Activated T-helper 1 cell treated with Interleukin-2 at 50 U/mL for 16 hours (primary cell): ENCODE data around the gene ING5.
"Not testable (repeated sequence)": the region's sequence is repeated elsewhere in the genome, so short reads cannot be mapped to it uniquely, and the experiment has no call there.

Source experiments
- DNase-seq: peaks from one replicate; pipeline ENCODE4 v3.0.0-alpha.2; 2020; ENCODE audit warnings: low read depth

ING5 gene

DNA sequence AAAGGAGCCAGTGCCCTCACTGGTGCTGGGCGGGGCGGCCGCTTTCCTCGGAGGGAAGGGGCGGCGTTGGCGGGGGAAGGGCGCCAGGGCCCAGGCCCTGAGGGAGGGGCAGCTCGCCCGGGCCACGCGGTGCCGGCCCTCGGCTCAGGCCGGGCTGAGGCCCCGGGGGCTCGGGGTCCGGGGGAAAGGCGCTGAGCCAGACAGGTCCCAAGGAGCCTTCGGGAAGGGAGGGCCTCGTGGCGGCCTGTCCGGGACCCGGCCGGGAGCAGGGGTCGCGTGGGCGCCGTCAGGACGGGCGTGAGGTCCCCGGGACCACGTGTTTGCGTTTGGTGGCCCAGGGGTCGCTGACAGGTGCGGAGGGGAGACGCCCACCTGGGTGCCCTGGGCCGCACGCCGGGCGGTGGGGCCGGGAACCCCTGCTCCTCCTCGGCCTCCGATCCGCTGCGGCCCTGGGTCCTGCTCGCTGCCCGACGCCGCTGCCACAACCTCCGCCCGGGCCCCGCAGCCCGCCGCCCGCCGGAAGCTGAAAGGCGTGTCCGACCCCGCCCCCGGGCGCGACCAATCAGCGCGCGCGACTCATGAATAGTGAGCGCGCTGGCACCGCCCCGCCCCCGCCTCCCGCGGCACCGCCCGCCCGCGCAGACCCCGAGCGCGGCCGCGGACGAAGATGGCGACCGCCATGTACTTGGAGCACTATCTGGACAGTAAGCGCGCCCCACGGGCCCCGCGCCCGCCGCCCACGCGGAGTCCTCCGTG lies at the start of gene ING5:
TSS of gene ING5 (plus strand) at position 641 of the 756 bp plus-strand sequence. CDS start at position 668, 27 bp downstream.
- DNase-seq, result peak; percentile 94

DNA sequence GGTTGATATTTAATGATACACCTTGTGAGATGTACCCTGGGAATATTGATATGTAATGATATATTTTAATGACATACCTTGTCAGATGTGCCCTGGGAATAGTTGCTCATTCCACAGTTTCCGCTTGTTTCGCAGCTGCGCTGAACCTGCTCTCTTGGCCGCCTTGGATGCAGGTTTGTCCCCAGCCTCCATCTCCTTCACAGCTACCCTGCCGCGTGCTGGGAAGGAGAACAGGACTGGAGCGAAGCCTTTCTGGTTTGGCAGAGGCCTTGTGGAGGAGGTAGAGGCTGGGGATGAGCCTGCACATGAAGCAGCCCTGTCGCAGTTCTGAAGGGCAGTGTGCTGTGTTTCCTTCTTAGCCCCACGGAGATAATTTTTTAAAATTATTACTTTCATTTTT lies 49.7 kb upstream of the ING5 start:
- no peak for DNase-seq

DNA sequence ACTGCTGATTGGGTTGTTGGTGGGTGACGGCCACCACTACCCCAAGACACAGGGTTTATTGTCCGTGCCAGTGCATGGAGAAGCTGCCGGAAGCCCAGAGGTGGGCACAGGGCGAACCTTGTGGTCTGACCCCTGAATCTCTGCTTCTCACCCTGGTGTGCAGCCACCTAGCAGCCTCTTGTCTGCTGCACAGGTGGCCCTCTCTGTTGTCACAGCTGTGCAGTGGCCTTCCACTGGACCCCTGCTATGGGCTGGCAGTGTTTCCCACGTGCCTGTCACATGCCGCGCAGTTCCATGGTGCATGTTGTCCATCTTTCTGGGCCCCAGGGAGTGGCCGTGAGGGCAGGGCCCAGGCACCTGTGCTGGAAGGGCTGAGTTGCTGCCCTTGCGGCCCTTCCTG lies 49.1 kb upstream of the ING5 start:
- no peak for DNase-seq

DNA sequence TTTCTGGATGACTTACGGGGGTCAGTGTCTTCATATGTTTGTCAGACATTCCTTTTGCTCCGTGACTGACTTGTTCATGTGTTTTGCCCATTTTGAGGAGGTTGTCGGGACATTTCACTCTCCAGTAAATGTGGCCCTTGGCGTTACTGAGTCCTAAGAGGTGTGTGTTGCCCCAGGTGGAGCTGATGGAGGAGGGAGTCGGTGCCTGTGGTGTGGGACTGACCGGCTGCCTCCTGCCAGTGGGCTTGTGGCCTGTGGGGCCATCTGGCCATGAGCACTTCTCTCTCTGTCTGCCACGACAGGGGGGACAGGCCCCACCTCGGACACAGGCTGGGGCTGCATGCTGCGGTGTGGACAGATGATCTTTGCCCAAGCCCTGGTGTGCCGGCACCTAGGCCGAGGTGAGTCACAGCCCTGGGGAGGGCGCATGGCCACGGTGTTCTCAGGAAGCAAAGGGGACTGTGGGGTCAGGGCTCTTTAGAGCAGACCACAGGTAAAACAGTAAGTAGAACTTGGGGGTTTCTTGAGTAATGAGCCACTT lies 48.6 kb upstream of the ING5 start:
- DNase-seq, result no peak

DNA sequence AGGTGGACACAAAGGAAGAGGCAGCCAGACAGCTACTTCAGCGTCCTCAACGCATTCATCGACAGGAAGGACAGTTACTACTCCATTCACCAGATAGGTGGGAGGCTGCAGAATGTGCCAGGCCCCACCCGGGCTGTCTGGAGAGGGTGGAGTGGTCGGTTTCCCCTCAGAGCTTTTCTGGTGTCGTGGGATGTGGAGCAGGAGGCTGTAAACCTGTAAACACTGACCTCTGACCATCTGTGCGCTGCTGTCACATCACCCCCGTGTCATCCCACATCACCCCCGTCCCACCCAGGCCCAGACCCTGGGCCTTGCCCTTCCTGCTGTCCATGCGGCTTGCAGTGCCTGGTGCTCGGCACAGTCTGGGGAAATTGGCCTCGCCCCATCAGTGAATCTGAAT lies 47.3 kb upstream of the ING5 start:
- no peak for DNase-seq

DNA sequence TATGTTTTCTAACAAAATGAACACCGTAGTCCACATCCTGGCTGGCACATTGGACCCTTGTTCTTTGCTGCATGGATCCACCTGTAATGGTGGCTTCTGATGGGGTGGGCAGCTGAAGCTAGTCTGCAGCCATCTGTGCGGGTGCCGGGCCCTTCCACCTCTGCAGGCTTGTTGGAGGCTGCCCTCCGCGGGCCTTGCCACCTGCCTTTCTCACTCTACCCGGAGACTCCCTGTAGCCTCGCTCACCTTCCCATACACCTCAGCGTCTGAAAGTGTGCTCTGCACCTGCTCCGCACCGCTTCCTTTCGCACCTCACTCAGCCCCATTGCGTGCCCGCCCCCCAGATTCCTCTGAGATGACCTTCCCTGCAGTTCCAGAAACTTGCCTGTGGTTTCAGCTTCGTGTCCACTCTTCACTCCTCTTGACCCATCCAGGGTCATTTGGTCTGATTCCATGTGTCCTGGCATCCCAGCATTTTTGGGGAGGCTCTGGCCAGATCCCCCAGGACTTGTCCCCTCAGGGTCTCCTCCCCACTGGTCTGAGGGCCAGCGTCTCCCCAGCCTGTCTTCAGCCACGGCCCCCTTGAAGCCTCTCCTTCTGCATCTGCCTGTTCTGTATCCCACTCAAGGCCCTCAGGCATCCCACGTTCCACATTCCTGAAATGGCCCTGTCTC lies 46.2 kb upstream of the ING5 start:
- DNase-seq, result no peak

DNA sequence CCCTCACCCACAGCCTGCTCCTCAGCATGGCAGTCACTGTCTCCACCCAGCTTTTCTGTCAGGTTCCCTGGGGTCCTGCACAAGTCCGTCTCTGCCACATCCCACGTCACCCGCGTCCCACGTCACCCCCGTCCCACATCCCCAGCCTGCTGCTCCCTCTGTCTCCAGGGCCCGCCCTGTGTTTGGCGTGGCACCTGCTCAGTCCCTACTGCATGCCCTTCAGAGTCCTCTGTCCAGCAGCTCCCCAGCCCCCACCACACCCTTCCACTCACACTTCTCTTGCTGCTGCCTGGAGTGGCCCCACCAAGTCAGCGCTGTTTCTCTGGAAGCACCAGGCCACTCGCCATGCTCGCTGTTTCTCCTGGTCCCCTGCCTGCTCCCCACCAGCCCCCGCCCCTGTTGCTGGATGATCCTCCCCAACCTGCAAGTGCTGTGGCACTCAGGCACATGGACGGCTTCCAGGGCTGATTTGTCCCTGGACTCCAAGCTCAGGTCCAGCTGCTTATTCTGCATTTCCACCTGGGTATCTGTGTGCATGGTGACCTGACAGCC lies 45.6 kb upstream of the ING5 start:
- no peak for DNase-seq

DNA sequence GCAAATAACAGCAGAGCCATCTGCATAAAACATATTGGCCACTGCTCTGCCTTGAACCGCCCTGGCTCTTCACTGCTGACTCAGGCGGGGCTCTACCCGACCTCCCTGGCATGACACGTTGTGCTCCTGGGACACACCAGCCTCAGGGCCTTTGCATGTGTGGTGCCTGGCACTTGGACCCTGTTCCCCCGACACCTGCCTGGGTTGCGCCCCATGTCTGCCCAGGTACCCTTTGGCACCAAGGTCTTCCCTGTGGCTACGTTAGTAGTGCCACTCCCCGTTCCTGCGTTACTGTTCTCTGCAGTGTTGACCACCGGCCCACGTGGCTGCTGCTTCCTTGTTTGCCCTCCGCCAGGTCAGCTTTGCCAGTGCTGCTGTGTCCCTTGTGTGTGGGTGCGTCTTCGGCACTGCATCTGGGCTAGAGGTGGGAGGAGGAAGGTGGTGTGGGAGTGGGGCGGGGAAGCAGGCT lies 44.0 kb upstream of the ING5 start:
- no peak for DNase-seq

DNA sequence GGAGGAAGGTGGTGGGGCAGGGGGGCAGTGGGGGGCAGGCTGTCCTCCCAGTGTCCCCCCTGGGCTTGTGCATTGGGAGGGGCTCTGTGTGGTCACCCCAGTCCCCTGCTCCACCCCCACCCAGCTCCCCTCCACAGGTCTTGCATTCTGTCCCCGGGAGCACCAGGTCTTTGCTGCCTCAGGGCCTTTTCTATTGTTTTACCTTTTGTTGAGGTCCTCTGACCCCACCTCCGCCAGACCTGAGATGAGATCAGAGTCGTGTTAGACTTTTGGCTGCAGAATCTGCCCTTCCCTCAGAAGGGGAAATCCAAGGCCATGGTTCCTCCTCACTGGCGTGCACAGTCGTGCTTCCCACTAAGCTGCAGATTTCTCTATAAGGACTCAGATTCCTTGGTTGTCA lies 43.5 kb upstream of the ING5 start:
- no peak for DNase-seq

DNA sequence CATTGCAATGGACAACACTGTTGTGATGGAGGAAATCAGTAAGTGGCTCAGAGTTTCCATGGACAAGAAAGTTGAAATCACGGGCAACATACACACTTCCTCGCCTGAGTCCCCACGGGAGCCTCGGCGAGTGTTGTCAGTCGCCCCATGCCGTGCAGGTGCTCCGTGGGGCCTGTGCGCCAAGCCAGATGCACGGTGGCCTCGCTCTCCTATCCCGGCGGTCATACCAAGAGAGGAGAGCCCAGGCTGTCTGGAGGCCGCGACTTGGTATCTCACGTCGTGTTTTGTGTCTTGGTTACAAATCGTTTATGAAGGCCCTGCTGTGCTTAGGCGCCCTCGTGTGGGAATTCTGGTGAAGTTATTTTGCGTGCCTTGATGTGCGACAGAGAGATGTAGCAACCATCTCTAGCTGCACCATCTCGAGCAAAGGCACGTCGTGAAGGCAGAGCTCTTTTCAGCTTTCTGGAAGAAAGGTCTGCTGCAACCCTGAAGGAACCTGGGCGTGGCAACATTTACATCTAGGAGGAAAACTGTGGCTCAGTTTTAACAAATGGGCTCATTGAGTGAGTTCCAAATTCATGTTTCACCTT lies 42.6 kb upstream of the ING5 start:
- DNase-seq, result no peak

DNA sequence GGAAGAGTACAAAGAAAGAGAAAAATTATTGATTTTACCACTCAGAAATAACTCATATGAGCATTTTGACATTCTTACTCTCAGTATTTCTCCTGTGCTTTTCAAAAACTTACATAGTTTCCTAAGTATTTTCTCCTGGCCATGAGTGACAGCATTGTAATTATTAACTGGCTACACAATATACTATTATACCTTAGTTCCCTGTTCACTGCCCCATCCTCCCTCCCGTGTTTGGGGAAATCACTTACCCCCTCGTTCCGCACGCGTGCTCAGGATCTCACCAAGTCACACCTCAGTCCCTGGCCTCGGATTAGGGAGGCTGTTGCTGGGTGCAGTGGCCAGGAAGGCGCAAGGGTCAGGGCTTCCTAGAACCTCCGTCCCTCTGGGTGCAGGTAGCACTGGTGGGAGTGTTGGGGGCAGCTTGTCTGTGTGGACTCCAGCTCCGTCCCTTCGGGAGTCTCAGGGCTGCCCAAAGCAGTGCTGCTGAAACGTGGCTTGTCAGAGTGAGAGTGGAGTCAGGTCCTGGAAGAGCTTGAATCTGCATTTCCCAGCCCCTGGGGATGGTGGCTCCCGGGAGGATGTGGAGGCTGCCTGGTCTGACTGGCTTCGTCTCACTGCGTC lies 41.1 kb upstream of the ING5 start:
- no peak for DNase-seq

DNA sequence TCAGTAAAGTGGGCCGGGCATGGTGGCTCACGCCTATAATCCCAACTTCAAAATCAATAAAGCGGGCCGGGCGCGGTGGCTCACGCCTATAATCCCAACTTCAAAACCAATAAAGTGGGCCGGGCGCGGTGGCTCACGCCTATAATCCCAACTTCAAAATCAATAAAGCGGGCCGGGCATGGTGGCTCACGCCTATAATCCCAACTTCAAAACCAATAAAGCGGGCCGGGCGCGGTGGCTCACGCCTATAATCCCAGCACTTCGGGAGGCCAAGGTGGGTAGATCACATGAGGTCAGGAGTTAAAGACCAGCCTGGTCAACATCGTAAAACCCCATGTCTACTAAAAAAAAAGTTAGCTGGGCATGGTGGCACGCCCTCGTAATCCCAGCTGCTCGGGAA lies 39.1 kb upstream of the ING5 start:
- not testable (repeated sequence) for DNase-seq

DNA sequence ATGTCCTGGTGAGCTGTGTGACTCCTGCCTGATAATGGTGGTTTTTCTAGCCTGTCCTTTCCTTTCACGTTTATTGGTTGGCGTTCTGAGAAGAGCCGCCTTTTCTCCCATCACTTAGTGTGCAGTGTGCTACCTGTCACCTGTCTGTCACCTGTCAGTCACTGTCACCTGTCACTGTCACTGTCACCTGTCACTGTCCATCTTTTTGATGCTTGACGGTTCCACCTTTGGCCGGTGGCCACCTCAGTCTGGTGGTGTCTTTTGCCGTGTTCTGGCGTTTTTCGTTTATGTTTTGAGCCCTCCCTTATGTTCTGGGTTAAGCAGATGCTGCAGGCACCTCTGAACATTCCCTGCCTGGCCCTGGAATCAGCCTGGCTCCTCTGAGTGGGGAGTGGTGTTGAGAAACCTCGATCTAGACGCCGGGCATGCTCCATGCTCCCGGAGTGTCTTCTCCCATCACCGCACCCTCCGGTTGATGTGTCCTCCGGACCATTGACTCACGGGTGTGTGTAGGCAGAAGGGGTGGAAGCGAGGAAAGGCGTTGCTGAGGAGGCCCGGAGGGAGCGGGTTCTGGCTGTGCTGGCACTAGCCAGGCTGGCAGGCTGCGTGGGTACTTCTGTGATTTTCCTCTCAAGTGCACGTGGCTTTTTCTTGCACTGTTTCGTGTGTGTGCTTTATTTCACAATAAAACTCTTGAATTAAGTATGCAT lies 36.0 kb upstream of the ING5 start:
- DNase-seq, result no peak

DNA sequence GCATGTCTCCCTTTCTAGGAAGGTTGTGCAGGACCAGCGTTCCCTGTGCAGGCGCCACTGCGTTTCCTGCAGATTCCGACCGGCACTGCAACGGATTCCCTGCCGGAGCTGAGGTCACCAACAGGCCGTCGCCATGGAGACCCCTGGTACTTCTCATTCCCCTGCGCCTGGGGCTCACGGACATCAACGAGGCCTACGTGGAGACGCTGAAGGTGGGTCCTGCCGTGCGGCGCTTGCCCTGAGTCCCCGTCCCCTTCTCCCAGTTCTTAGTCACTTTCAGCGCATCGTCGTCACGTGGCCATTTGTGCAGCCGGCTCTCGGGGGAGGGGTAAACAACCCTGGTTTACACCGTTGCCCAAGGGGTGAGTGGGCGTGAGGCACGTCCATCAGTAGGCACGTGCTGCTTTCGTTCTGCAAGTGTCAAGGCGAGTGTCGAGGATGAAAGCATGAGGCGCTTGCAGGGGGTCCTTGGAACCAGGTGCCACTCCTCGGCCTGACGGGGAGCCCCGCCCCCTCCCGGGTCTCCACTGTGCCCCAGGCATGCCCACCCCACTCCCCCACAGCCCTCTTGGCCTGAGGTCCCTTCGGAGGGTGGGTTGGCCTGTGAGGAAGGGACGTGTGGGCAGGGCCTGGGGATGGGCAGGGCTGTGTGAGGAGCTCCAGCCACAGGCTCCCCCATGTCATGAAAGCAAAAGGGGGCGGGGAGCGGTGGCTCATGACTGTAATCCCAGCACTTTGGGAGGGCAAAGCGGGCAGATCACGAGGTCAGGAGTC lies 35.0 kb upstream of the ING5 start:
- no peak for DNase-seq

DNA sequence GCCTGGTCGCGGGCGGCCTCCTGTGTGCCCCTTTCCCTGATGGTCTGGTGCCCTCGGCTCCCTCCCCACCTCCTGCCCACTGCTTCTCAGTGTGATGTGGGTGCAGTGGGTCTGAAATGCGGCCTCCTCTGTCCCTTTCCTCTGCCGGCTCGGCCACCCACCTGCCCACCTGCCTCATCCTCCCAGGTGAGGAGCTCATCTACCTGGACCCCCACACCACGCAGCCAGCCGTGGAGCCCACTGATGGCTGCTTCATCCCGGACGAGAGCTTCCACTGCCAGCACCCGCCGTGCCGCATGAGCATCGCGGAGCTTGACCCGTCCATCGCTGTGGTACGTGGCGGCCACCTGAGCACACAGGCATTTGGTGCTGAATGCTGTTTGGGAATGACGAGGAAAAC lies 33.5 kb upstream of the ING5 start:
- no peak for DNase-seq

DNA sequence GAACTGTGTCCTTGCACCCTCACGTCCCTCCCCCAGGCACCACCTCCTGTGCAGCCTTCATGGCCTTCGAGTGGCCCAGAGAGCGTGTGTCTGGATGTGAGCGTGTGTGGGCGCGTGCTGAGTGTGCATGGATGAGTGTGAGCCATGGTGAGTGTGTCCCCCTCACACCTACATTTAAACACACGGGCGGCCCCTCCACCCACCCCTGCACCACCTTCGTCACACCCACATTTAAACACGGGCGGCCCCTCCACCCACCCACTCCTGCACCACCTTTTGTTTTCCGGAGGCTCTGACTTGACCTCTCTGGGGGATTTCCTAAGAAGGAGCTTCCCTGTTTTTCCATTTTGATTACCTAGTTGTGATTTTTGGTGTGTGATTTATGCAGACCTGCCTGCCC lies 33.0 kb upstream of the ING5 start:
- DNase-seq, result no peak

DNA sequence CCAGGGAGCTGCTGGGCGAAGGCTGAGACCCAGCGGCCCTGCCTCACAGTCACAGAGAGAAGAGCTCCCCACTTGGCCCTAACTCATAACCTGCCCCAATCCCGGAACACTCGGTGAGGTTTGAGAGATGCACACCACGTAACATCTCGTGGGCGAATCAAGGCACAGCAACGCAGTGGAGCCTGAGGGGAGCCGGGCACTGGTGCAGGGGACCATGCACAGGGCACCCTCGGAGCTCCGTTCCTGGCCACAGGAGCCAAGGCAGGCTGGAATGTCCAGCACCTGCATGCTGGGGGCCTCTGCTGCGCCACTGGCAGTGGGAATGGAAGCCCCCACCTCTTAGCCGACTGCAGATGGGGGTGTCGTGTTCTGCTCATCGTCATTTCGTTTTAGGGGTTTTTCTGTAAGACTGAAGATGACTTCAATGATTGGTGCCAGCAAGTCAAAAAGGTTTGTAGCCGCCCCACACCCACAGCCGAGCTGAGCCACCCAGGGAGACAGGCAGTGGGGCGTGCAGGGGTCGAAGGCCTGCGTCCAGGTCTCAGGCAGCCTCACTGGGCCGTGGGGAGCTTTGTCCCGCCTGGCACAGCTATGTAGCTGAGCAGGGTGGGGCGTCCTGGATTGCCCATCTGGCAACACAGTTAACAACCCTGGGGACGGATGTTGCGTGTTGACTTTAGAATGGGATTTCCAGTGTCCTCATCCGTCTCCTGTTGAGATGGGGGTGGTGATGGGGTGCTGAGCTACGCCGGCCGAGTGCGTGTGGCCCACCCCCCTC lies 31.3 kb upstream of the ING5 start:
- DNase-seq, result no peak

DNA sequence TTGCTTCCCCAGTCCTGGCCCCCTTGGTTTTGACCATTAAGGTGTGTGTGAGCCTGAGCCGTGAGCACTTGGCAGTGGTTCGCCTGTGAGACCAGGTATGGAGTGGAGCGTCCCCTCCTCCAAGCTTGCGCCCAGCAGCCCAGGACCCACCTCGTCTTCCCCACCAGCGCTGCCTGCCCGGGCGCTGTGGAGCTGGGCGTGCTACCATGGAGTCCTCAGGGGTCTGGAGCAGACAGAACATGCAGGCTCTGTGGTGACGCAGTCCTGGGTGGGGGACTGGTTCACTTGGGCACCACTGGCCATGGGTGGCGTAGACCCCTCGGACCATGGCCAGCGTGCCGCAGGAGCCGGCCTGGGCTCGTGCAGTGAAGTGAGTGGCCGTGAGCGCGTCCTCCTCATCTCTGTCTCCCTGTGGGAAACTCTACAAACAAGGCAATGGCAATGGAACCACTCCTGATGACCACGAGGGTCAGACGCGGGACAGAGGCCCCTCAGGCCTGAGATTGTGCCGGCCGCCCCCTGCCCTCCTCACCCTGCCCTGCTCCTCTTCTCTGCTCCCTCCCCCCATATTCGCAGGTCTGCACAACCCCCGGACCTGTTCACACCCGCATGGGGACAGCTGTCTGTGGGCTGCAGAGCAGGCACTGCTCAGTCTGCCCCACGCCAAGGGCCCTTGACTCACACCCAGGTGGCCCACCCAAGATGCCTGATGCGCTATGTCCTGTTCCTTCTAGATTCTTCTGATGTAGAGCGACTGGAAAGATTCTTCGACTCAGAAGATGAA lies 30.2 kb upstream of the ING5 start:
- no peak for DNase-seq
